HG02981 (cell line): ENCODE measurements around the gene CPEB1.
A peak's percentile ranks its signal among the peaks of the same experiment; 100 is the strongest.
"Not testable (repeated sequence)": the region's sequence is repeated elsewhere in the genome, so short reads cannot be mapped to it uniquely, and the experiment has no call there.

Experiments used
- ATAC-seq: cut with Tn5 transposase; IDR thresholded peaks from one replicate; pipeline ENCODE4 v1.9.1; 2021; ENCODE audit warnings: mild to moderate bottlenecking, moderate library complexity; ENCODE audit not compliant: unreplicated experiment

CPEB1 gene

DNA sequence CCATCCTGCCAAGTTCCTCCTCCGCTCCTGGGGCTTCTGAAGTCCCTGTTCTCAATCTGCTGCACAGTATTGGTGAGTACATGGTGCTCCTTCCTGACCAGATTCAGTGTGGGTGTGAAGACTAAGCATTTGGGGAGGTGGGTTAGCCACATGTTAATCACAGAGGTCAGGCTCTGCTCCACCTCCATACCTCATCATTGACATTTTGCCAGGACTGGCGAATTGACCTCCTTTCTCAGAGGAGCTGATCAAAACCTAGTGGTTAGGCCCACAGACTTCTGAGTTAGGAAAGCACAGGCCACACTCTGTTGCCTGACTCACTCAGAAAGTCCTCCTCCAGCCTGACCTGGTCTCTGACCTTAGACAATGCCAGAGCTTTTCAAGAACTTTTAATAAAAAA lies 98.5 kb downstream of the CPEB1 start:
- no peak for ATAC-seq

DNA sequence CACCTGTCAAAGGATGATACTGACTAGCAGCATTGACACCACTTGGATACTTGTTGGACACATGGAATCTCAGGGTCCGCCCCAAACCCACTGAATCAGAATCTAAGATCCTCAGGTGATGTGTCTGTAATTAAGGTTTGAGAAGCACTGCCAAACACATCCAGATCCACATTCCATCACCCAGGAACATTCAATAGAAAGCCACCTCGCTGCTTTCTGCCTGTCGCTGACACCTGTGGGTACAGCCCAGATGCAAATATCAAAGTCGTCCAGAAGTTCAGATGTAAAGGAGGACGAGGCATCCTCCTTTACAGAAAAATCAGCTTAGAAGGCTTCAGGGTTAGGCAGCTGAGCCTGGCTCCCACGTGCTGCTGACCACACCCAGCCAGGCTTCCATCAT lies 101.7 kb downstream of the CPEB1 start:
- no peak for ATAC-seq

DNA sequence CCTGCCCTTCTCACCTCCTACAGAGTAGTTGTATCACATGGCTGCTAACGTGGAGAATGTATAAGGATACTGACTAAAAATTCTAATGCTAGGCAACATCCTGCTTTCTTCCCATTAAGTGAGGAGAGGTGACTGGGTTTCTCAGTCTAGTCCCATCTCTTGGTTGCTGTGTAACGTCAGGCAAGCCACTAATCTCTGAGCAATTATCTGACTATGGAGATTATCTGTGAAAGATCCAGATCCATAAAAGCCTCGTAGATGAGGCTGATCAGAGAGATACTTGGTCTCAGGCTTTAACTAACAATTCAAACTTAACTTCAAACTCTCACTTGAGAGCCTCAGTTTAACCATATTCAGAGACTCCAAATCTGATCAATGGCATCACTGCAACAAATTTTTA lies 102.2 kb downstream of the CPEB1 start:
- ATAC-seq = no peak

DNA sequence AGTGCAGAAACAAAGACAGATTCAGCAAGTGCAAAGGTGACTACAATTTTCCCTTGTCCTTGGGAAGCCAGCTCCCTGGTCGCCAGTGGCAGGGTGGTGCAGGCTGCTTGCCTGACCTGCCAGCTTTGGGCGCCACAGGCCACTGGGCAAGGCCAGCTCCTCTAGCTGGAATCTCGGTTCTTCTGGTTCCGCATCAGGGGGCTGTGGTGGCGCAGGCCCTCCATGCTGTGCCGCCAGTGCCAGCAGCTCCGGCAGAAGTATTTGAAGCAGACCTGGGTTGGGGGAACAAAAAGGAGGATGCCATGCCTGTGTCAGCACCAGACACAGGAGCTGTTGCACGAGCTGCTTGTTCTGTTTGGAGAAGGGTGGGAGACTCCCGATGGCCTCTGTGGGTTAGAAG lies 102.7 kb downstream of the CPEB1 start:
- ATAC-seq = no peak

DNA sequence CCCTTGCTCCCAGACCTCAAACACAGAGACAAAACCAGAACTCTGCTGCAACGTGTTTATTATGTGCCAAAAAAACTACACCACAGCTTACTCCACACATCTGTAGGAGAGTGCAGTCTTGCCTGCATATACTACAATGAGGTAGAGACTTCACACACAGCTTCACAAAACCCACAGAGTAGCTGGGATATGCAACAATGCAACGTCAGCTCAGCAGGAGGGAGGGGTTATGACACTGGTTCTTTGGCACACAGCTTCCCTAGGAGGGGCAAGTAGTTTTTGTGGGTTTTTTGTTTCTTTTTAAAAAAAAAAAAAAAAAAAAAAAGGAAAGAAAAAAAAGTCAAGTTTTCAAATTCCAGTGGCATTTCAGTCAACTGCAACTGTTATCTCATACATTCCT lies 104.0 kb downstream of the CPEB1 start:
- no peak for ATAC-seq

DNA sequence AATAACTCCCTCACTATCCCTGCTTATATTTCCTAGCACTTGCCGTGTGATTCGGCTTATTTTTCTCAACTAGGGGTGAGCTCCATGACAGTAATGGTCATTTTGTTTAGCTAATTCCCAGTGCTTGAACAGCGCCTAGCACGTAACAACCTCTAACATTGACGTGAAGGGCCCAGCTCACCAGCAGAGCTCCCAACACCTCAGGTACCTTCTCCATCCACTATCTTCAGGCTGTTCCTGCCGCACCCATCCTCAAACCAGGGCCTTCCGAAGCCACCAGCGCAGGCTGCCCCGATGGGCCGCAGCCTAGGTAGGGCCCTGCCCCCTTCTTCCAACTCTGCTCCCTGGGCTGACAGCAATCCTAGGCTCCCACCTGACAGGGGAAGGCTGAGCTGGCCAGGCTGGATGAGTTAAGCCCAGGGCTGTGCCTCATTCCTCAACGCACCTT lies 106.2 kb downstream of the CPEB1 start:
- ATAC-seq = no peak

DNA sequence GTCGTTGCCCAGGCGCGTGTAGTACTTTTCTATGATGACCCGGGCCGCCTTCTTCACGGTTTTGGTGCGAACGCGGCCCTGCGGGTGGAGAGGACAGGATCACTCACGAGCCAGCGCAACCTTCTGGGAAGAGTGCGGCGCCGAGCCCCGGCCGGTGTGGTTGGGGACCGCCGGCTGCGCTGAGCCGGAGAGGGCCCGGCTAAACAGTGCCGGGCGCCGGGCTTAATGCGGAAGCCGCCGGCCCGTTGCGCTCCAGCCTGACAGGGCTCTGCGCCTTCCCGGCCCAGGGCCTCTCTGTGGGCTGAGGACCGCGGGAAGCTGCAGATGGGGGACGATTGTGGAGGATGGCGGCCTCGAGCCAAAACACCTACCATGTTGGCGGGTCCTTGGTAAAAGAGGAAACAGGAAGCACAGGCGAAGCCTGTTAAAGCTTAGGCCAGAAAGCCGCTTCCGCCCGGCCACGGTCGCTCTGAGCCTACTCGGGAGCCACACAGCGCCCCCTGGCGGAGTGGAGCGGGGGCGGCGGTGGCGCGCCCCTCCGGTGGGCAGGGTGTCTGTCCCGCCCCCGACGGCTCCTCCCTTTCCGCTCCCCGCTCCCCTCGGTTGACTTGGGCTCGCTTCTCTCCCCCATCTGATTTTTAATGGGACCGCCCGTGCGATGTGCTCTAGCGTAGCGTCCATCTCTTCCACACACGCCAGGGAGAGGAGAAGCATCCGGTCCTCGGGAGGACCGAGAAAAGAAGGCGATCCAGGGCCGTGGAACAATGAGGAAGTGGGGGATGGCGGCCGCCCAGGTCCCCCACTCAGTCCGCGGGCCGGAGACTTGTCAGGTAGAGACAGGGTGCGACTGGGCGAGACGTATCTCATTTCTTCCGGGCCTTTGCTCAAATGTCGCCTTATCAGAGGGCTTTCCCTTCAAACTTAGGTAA lies 106.8 kb downstream of the CPEB1 start, which contains the start of gene RPS17:
Gene RPS17, minus strand, starts transcription at position 403 of the 929 bp plus-strand sequence. Its CDS starts 29 bp downstream, at position 374.
- ATAC-seq = peak; percentile 93

DNA sequence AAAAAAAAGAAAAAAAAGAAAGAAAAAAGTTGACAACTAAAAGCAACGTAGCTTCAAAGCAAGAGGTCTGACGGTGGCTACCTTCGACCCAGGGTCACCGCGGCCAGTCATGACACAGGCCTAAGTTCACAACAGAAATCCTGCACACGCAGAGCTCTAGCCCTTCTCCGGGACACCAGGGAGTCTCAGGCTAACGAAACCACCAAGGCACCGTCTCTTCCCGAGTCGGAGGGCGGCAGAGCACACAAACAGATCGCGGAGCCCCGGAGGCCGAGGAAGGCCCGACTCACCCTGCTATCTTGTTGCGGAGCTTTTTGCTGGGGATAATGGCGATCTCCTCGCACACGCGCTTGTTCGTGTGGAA lies 107.5 kb downstream of the CPEB1 start:
- ATAC-seq = no peak

DNA sequence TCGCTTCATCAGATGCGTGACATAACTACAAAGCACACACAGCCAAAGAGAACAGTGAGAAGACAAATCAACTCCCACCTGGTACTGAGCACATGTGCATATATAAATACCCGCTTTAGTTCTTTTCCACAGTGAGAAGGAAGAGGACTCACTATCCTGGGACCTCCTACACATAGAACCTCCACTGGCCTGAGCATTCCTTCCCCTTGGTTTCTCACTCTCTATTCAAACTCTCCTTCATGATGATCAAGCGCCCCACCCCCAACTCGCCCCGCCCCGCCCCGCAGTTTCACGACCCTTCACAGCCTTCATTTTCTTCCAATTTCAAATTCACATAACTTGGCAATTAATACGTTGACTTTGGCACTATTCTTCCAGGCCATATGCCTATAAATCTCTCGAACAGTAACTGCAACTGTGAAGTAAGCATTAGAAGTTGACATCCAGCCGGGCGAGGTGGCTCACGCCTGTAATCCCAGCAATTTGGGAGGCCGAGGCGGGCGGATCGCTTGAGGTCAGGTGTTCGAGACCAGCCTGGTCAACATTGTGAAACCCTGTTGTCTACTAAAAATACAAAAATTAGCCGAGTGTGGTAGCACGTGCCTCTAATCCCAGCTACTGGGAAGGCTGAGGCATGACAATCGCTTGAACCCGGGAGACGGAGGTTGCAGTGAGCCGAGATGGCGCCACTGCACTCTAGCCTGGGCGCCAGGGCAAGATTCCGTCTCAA lies 108.0 kb downstream of the CPEB1 start:
- ATAC-seq = no peak

DNA sequence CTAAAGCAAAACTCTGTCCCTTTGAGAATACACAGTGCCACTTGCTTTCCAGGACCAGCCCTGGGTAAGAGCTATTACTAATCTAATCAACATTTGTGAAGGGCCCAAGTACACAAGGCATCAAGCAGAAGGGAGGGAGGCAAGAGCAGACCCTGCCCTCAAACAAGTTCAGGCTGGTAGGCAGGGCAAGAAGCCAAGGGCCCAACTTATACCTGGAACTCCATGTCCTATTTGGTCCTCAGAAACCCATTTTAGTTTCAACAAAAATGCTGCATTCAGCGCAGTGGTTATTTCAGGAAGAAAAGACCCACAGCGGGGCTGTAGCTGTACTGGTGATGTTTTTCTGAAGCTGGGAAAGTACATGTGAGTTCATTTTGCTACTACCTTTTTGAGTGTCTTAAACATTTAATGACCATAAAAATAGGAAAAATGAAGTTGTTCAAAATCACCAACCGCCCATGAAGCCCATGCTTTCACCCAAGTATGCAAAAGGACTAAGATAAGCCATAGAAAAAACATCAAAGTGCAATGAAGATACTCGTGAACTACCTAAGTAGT lies 109.7 kb downstream of the CPEB1 start:
- ATAC-seq = no peak

DNA sequence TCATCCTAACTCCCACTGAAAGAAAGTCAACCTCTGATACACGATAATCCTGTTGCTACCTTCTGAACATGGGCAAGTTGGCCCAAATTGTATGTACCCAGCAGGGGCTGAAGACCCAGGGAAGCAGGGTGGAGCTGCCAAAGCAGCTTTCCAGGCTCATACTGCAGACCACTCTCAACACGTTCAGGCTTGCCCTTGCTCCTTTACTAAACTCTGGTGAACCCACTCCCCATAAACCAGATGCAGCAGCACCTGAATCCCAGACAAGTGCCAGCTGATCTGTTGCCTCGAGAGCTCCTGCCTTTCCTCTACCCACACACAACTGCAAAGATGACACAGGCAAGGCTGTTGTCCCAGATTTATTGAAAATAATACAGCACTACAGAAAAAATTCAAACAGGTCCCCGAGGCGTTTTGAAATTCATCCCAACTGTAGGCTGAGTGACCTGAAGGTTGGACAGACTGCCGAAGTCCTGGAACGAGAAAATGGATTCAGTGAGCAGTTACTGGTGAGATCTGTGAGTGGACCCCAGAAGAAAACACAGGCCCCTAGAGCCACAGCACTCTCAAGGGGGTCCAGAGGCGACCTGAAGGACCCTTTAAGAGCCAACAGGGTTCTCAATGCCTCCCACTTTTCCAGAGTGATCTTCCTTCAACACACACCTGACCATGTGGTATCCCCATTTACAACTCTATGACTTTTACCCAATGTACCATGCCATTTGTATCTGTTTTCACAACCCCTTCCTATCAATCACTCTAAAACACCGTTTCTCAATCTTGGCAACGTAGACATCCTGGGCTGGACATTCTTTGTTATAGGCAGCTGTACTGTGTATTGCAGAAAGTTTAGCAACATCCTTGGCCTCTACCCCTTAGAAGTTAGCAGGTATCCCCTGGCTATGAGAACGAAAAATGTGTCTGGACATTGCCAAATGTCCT lies 110.5 kb downstream of the CPEB1 start:
- no peak for ATAC-seq

DNA sequence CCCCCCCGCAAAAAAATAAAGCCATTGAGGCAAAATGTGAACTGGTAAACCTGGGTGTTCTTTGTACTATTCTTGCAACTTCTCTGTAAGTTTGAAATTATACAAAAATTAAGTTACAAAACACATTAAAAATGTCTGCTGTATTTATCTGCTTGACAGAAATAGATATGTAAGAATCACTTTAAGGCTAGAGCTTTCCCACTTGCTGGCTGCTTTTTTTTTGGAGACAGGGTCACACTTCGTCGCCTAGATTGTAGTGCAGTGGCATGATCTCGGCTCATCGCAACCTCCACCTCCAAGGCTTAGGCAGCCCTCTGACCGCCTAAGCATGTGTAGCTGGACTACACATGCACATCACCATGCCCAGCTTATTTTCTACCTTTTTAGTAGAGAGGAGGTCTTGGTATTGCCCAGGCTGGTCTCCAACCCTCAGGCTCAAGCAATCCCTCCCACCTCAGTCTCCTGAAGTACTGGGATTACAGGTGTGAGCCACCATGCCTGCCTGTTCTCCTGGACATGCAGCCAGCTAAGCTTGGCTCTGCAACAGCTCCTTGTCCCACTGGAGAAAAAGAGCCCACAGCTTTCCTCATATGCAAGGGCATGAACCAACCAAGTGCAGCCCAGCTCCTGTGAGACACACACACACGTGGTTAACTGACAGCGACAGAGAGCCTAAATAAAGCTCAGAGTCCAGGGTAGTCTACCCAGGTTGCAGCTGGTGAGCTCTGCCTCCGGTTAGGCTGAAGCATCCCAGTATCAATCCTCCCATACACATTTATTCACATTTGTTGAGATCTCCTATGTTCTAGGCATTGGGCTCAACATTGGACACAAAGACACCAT lies 111.4 kb downstream of the CPEB1 start:
- ATAC-seq = no peak

DNA sequence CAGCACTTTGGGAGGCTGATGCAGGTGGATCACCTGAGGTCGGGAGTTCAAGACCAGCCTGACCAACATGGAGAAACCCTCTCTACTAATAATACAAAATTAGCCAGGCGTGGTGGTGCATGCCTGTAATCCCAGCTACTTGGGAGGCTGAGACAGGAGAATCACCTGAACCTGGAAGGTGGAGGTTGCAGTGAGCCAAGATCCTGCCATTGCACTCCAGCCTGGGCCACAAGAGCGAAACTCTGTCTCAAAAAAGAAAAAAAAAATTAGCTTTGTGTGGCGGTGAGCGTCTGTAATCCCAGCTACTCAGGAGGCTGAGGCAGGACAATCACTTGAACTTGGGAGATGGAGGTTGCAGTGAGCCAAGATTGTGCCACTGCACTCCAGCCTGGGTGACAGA lies 112.0 kb downstream of the CPEB1 start:
- ATAC-seq = not testable (repeated sequence)

DNA sequence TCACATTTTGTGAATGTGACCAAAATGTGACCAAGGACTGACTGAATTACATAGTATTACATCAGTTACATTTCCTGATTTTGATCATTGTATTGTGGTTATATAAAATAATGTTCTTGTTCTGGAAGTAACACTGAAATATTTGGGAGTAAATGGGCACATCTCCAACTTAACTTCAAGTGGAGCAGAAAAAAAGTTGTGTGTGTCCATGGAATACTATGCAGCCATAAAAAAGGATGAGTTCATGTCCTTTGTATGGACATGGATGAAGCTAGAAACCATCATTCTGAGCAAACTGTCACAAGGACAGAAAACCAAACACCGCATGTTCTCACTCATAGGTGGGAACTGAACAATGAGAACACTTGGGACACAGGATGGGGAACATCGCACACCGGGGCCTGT lies 112.7 kb downstream of the CPEB1 start:
- ATAC-seq = not testable (repeated sequence)

DNA sequence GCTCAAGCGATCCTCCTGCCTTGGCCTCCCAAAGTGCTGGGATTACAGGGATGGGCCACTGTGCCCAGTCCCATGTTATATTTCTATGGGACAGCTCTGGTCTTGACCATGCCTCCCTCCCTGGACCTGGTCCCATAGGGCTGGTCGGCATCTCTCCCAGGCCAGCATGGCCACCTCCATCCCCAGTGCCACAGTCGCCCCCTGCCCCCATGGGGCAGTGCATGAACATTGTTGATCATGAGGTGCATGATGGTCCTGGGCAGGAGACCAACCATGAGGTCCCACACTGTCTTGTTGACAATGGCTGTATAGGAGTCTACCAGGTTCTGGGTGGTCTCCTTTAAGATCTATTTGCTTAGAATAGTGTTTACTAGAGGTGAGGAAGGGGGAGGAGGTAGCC lies 113.4 kb downstream of the CPEB1 start:
- ATAC-seq = no peak

DNA sequence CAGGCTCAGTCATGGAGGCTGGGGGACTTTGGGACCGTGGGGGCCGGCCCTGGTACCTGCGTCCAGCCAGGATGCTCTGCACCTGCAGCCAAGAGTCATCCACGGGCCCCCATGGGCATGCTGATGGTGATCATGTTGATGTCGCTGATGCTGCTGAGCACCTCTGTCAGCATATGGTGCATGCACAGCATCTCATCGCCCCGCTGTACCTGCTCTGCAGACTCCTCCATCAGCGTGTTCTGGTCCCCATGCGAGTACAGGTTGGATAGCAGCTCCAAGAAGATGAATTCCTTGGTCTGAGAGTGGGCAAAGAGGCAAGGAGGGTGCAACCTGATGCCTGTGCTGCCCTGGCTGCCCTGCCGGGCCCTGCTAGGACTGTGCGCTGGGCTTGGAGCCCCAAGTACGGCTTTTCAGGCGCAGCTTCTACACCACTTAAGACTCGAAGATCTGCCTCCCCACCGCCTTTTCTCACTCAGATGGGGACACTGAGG lies 114.1 kb downstream of the CPEB1 start:
- ATAC-seq = no peak

DNA sequence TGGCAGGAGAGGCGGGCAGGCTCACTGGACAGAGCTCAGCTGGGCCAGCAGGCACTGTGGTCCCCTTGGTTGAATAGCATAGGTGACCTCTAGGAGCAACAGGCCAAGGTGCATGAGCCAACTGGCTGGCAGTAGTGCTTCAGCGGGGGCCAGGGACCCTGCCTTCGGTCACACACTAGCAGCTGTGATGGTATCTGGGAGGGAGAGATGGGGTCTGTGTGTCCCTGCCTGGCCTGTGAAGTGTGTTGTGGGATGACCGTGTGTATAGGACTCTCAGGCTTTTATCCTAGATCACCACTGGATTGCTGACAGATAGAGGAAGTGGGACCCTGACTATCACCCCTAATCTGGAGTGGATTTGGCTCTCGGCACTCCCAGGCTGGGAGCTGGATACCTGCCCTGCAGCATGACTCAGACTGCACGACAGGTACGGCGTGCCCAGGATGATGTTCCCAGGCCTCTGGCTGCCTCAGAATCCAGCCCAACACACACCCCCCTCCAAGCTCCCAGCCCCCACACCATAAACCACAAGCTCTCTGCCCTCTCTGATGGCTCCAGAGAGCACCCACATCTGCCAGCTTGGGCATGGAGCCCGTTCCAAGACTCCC lies 114.7 kb downstream of the CPEB1 start:
- ATAC-seq = no peak

DNA sequence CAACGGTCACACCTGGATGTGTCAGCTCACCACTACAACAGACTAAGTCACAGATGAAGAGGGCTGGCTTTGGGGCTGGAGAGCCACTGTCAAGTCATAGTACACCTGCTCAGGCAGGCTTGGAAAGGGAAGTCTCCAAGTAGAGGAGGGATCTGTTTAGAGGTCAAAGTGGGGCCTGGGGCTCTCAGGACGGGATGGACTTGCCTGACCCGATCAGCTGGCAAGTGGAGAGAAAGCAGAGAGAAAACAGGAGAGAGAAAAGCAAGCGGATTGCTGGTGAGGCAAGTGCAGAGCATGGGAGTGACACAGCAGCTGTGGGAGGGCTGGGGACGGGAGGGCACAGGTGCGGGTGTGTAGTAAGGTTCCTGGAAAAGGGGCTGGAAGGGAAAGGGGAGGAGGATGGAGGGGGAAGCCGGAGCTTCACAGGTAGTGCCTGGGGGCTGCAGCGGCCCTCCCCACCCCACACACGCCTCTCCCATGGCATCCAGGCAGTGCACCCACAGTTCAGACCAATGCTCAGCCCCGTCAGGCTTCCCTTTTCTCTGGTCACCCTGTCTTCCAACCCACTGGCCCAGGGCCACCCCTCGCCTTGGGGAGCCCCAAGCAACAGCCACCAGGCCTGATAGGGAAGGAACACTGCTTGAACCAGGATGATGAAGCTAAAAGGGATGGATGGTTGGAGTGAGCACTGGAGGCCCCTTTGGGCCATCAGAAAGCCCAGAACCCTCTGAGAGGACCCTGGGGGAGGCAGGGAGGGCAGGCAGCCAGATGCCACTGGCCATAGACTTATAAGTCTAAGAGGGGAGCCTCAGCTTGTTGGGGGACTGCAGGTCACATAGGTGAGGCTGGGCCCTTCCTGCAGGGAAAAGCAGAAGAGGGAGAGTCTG lies 115.4 kb downstream of the CPEB1 start:
- ATAC-seq = no peak
